ENCODE data around the gene HDAC4.
A peak's percentile ranks its signal among the peaks of the same experiment; 100 is the strongest.

The HDAC4 gene

GRCh38 chr2:239355724-239356123 is 45.1 kb downstream of the HDAC4 start:
- WGBS (ENCODE audit: extremely low coverage, insufficient coverage, insufficient read length): no CpG with 5 or more reads among the region's 3 CpGs
- Histone ChIP-seq H3K27me3 (ENCODE audit: insufficient read depth, low read length) (no peaks in the 10 kb centered on the region), H3K9ac (ENCODE audit: low read length) (no peak overlapping the region), H3K23ac (ENCODE audit: low read length) (no peak overlapping the region), H3K79me1 (ENCODE audit: low read length) (no peaks in the 10 kb centered on the region), H3K4me1 (ENCODE audit: control insufficient read depth in 1 of 2, insufficient read depth in 2 of 2, low read length in 2 of 2) (peaks cover 8% of the 10 kb centered on the region in 2 experiments), H2BK120ac (ENCODE audit: insufficient read depth, low read length, poor library complexity) (no peak overlapping the region), H2AFZ (ENCODE audit: insufficient read depth, low read length, poor library complexity) (no peak overlapping the region), H4K12ac (ENCODE audit: low read depth, low read length) (no peak overlapping the region), H4K8ac (ENCODE audit: low read depth, low read length) (no peak overlapping the region), H2BK5ac (ENCODE audit: low read depth, low read length, poor library complexity) (no peak overlapping the region), H4K91ac (ENCODE audit: low read depth, low read length) (no peak overlapping the region), H3K14ac (ENCODE audit: low read length) (no peak overlapping the region), H3K9me3 (ENCODE audit: insufficient read depth, low read depth, low read length) (peaks cover 2% of the 10 kb centered on the region), H3K27ac (ENCODE audit: low read depth, low read length) (no peak overlapping the region), H3K18ac (ENCODE audit: low read length) (no peak overlapping the region), H3K36me3 (ENCODE audit: control insufficient read depth in 1 of 2, insufficient read depth in 2 of 2, low read length in 2 of 2) (peaks cover 0 to 3% of the 10 kb centered on the region in 2 experiments), H3K4me2 (ENCODE audit: low read length) (no peak overlapping the region), H3K4ac (ENCODE audit: low read depth, low read length) (no peak overlapping the region), H3K4me3 (ENCODE audit: low read depth, low read length) (no peak overlapping the region), H2AK5ac (ENCODE audit: low read length) (no peak overlapping the region), H3K79me2 (ENCODE audit: control insufficient read depth, insufficient read depth, low read length, poor library complexity) (no peaks in the 10 kb centered on the region), H2BK12ac (ENCODE audit: low read length) (no peak overlapping the region)
- DNase-seq: no peak

GRCh38 chr2:239355139-239355538 is 45.7 kb downstream of the HDAC4 start:
- no peak for DNase-seq
- H3K79me1 ChIP-seq (ENCODE audit: low read length): no peaks in the 10 kb centered on the region
- peaks cover 0 to 3% of the 10 kb centered on the region in 2 experiments for H3K36me3 ChIP-seq (ENCODE audit: control insufficient read depth in 1 of 2, insufficient read depth in 2 of 2, low read length in 2 of 2)

GRCh38 chr2:239354791-239355136 is 46.1 kb downstream of the HDAC4 start:
- no peak overlapping the region for H4K91ac ChIP-seq (ENCODE audit: low read depth, low read length)
- DNase-seq: no peak
- no peak overlapping the region for H2BK12ac ChIP-seq (ENCODE audit: low read length)
- H3K27ac ChIP-seq (ENCODE audit: low read depth, low read length): no peak overlapping the region
- no peak overlapping the region for H3K23ac ChIP-seq (ENCODE audit: low read length)
- H2BK5ac ChIP-seq (ENCODE audit: low read depth, low read length, poor library complexity): no peak overlapping the region
- H2AK5ac ChIP-seq (ENCODE audit: low read length): no peak overlapping the region
- H4K8ac ChIP-seq (ENCODE audit: low read depth, low read length): no peak overlapping the region
- no peaks in the 10 kb centered on the region for H3K4me1 ChIP-seq (ENCODE audit: control insufficient read depth in 1 of 2, insufficient read depth in 2 of 2, low read length in 2 of 2)
- peaks cover 0 to 3% of the 10 kb centered on the region in 2 experiments for H3K36me3 ChIP-seq (ENCODE audit: control insufficient read depth in 1 of 2, insufficient read depth in 2 of 2, low read length in 2 of 2)
- no peak overlapping the region for H3K14ac ChIP-seq (ENCODE audit: low read length)
- no peaks in the 10 kb centered on the region for H3K79me1 ChIP-seq (ENCODE audit: low read length)
- H3K9ac ChIP-seq (ENCODE audit: low read length): no peak overlapping the region
- no CpG with 5 or more reads among the region's 2 CpGs for WGBS (ENCODE audit: extremely low coverage, insufficient coverage, insufficient read length)
- no peak overlapping the region for H4K12ac ChIP-seq (ENCODE audit: low read depth, low read length)
- no peaks in the 10 kb centered on the region for H3K79me2 ChIP-seq (ENCODE audit: control insufficient read depth, insufficient read depth, low read length, poor library complexity)
- no peaks in the 10 kb centered on the region for H3K27me3 ChIP-seq (ENCODE audit: insufficient read depth, low read length)
- H3K4ac ChIP-seq (ENCODE audit: low read depth, low read length): no peak overlapping the region
- H3K18ac ChIP-seq (ENCODE audit: low read length): no peak overlapping the region
- no peak overlapping the region for H2BK120ac ChIP-seq (ENCODE audit: insufficient read depth, low read length, poor library complexity)
- H2AFZ ChIP-seq (ENCODE audit: insufficient read depth, low read length, poor library complexity): no peak overlapping the region
- H3K4me2 ChIP-seq (ENCODE audit: low read length): no peak overlapping the region
- H3K9me3 ChIP-seq (ENCODE audit: insufficient read depth, low read depth, low read length): peaks cover 2% of the 10 kb centered on the region
- H3K4me3 ChIP-seq (ENCODE audit: low read depth, low read length): no peak overlapping the region

More at GRCh38 chr2:239355139-239355538, 45.7 kb downstream of the HDAC4 start:
- no peak overlapping the region for H4K91ac ChIP-seq (ENCODE audit: low read depth, low read length)
- no peak overlapping the region for H3K18ac ChIP-seq (ENCODE audit: low read length)
- H3K27me3 ChIP-seq (ENCODE audit: insufficient read depth, low read length): no peaks in the 10 kb centered on the region
- H3K27ac ChIP-seq (ENCODE audit: low read depth, low read length): no peak overlapping the region
- no peak overlapping the region for H2AK5ac ChIP-seq (ENCODE audit: low read length)
- H4K8ac ChIP-seq (ENCODE audit: low read depth, low read length): no peak overlapping the region
- no peak overlapping the region for H2AFZ ChIP-seq (ENCODE audit: insufficient read depth, low read length, poor library complexity)
- H3K4me2 ChIP-seq (ENCODE audit: low read length): no peak overlapping the region
- H3K4ac ChIP-seq (ENCODE audit: low read depth, low read length): no peak overlapping the region
- no peak overlapping the region for H3K14ac ChIP-seq (ENCODE audit: low read length)
- H3K23ac ChIP-seq (ENCODE audit: low read length): no peak overlapping the region
- H3K9ac ChIP-seq (ENCODE audit: low read length): no peak overlapping the region
- 100% methylated on average over 1 of the region's 2 CpGs for WGBS (ENCODE audit: extremely low coverage, insufficient coverage, insufficient read length)
- no peak overlapping the region for H4K12ac ChIP-seq (ENCODE audit: low read depth, low read length)
- no peaks in the 10 kb centered on the region for H3K79me2 ChIP-seq (ENCODE audit: control insufficient read depth, insufficient read depth, low read length, poor library complexity)
- H3K4me3 ChIP-seq (ENCODE audit: low read depth, low read length): no peak overlapping the region
- no peak overlapping the region for H2BK120ac ChIP-seq (ENCODE audit: insufficient read depth, low read length, poor library complexity)
- no peak overlapping the region for H2BK5ac ChIP-seq (ENCODE audit: low read depth, low read length, poor library complexity)
- H2BK12ac ChIP-seq (ENCODE audit: low read length): no peak overlapping the region
- peaks cover 2% of the 10 kb centered on the region in 2 experiments for H3K4me1 ChIP-seq (ENCODE audit: control insufficient read depth in 1 of 2, insufficient read depth in 2 of 2, low read length in 2 of 2)
- H3K9me3 ChIP-seq (ENCODE audit: insufficient read depth, low read depth, low read length): peaks cover 2% of the 10 kb centered on the region

GRCh38 chr2:239354132-239354790 is 46.6 kb downstream of the HDAC4 start:
- Histone ChIP-seq H2BK12ac (ENCODE audit: low read length) (no peak overlapping the region), H3K4me1 (ENCODE audit: control insufficient read depth in 1 of 2, insufficient read depth in 2 of 2, low read length in 2 of 2) (no peaks in the 10 kb centered on the region), H3K36me3 (ENCODE audit: control insufficient read depth in 1 of 2, insufficient read depth in 2 of 2, low read length in 2 of 2) (peaks cover 0 to 3% of the 10 kb centered on the region in 2 experiments), H3K4ac (ENCODE audit: low read depth, low read length) (no peak overlapping the region), H4K8ac (ENCODE audit: low read depth, low read length) (no peak overlapping the region), H3K79me2 (ENCODE audit: control insufficient read depth, insufficient read depth, low read length, poor library complexity) (no peaks in the 10 kb centered on the region), H3K4me3 (ENCODE audit: low read depth, low read length) (no peak overlapping the region), H3K9ac (ENCODE audit: low read length) (no peak overlapping the region), H4K12ac (ENCODE audit: low read depth, low read length) (no peak overlapping the region), H3K27me3 (ENCODE audit: insufficient read depth, low read length) (no peaks in the 10 kb centered on the region), H2BK120ac (ENCODE audit: insufficient read depth, low read length, poor library complexity) (no peak overlapping the region), H3K9me3 (ENCODE audit: insufficient read depth, low read depth, low read length) (peaks cover 4% of the 10 kb centered on the region), H4K91ac (ENCODE audit: low read depth, low read length) (no peak overlapping the region), H3K18ac (ENCODE audit: low read length) (no peak overlapping the region), H2AFZ (ENCODE audit: insufficient read depth, low read length, poor library complexity) (no peak overlapping the region), H3K79me1 (ENCODE audit: low read length) (no peaks in the 10 kb centered on the region), H3K27ac (ENCODE audit: low read depth, low read length) (no peak overlapping the region), H2AK5ac (ENCODE audit: low read length) (no peak overlapping the region), H2BK5ac (ENCODE audit: low read depth, low read length, poor library complexity) (no peak overlapping the region), H3K23ac (ENCODE audit: low read length) (no peak overlapping the region), H3K4me2 (ENCODE audit: low read length) (no peak overlapping the region), H3K14ac (ENCODE audit: low read length) (no peak overlapping the region)
- peak in 1 of 2 donors; percentile 42 for DNase-seq
- WGBS (ENCODE audit: extremely low coverage, insufficient coverage, insufficient read length): no CpG with 5 or more reads among the region's 7 CpGs
